H1 (cell line): ENCODE data around the gene RABIF.

Source experiments
- CREB1 ChIP-seq: IDR thresholded peaks from 2 replicates; pipeline ENCODE4 v1.6.1; 2012; ENCODE audit warnings: inconsistent platforms
- POLR2A ChIP-seq, 2 experiments: IDR thresholded peaks; 1 replicate in 1 of 2; 2 replicates in 1 of 2; pipeline ENCODE4 v1.6.1; 2011; ENCODE audit warnings: low read depth in 2 of 2, low read length in 2 of 2, mild to moderate bottlenecking in 2 of 2; ENCODE audit errors: control extremely low read depth in 1 of 2

- TF ChIP-seq CREB1 (peak; percentile 80), POLR2A (IDR thresholded peaks at IDR 0.05; ENCODE audit: control extremely low read depth in 1 of 2, low read depth in 2 of 2, low read length in 2 of 2) (peak; percentile 51 to 96)
Measured at GRCh38 chr1:202860744-202861419, 28.1 kb downstream of the RABIF start.
